ENCODE measurements around the gene GP9.

Gene GP9

DNA sequence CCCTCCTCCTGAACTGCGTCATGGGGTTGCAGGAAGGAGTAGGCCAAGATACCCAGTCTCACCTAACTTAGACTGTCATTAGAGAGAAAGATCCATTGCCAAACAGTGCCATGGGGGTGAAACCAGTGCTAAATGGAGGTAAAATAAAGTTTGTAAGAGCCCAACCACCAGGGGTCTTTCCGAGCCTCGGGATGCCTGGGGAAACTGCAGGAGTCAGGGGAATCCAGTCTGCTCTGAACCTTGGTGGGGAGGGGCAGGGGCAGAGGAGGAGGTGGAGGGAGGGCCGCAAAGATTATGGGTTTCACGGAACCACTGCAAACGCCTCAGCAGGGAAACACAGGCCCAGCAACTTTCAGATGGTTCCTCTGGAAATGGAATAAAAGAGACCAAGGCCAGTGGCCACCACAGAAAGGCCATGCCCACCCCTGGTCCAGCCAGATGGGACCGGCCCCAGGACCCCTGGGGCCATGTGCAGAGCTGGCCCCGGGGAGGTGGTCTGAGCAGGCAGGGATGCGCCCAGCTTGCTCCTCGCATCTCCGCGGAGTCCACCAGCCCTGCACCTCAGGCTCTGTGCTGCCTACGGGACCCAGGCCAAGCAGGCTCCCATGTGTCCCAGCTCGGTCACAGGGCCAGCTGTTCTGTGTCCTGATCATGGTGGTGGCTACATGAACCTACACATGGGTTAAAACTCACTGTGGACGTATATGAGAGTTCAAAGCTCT is 19.8 kb upstream of the GP9 start:
- TF ChIP-seq, protein P1, sequence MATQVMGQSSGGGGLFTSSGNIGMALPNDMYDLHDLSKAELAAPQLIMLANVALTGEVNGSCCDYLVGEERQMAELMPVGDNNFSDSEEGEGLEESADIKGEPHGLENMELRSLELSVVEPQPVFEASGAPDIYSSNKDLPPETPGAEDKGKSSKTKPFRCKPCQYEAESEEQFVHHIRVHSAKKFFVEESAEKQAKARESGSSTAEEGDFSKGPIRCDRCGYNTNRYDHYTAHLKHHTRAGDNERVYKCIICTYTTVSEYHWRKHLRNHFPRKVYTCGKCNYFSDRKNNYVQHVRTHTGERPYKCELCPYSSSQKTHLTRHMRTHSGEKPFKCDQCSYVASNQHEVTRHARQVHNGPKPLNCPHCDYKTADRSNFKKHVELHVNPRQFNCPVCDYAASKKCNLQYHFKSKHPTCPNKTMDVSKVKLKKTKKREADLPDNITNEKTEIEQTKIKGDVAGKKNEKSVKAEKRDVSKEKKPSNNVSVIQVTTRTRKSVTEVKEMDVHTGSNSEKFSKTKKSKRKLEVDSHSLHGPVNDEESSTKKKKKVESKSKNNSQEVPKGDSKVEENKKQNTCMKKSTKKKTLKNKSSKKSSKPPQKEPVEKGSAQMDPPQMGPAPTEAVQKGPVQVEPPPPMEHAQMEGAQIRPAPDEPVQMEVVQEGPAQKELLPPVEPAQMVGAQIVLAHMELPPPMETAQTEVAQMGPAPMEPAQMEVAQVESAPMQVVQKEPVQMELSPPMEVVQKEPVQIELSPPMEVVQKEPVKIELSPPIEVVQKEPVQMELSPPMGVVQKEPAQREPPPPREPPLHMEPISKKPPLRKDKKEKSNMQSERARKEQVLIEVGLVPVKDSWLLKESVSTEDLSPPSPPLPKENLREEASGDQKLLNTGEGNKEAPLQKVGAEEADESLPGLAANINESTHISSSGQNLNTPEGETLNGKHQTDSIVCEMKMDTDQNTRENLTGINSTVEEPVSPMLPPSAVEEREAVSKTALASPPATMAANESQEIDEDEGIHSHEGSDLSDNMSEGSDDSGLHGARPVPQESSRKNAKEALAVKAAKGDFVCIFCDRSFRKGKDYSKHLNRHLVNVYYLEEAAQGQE (IDR thresholded peaks at IDR 0.05; ENCODE audit: insufficient read depth in 1 of 2, low read depth in 2 of 2, low read length in 2 of 2), result no peak
- TF ChIP-seq SIN3A (IDR thresholded peaks at IDR 0.05; ENCODE audit: borderline replicate concordance, insufficient read depth, low read length) (no peak), FOXP2 (optimal IDR thresholded peaks at IDR 0.05; ENCODE audit: borderline replicate concordance, extremely low read depth, extremely low read length, insufficient read depth) (no peak), TAF1 (IDR thresholded peaks at IDR 0.05; ENCODE audit: borderline replicate concordance, insufficient read depth, low read length) (no peak), POLR2AphosphoS5 (IDR thresholded peaks at IDR 0.05; ENCODE audit: low read depth, low read length) (no peak)

DNA sequence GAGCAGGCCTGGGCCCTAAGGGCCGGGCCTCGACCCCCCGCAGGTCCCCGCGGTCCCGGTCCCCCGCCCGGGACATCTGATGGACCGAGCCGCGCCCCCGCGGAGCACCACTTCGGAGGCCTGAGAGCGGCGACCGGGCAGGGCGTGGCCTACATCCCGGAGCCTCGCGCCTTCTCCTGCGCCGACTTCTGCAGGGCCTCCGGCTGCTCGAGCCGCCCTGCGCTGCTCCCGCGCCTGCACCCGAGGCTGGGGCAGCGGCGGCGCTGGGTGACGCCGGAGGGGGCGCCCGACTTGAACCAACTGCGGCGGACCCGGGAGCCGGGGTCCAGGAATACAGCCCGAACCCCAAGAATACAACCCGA is 14.9 kb upstream of the GP9 start:
- TF ChIP-seq FOXP2 (optimal IDR thresholded peaks at IDR 0.05; ENCODE audit: borderline replicate concordance, extremely low read depth, extremely low read length, insufficient read depth) (no peak), TAF1 (IDR thresholded peaks at IDR 0.05; ENCODE audit: borderline replicate concordance, insufficient read depth, low read length) (no peak), SIN3A (IDR thresholded peaks at IDR 0.05; ENCODE audit: borderline replicate concordance, insufficient read depth, low read length) (no peak), POLR2AphosphoS5 (IDR thresholded peaks at IDR 0.05; ENCODE audit: low read depth, low read length) (no peak)
- TF ChIP-seq, protein P1 (IDR thresholded peaks at IDR 0.05; ENCODE audit: insufficient read depth in 1 of 2, low read depth in 2 of 2, low read length in 2 of 2), result no peak

DNA sequence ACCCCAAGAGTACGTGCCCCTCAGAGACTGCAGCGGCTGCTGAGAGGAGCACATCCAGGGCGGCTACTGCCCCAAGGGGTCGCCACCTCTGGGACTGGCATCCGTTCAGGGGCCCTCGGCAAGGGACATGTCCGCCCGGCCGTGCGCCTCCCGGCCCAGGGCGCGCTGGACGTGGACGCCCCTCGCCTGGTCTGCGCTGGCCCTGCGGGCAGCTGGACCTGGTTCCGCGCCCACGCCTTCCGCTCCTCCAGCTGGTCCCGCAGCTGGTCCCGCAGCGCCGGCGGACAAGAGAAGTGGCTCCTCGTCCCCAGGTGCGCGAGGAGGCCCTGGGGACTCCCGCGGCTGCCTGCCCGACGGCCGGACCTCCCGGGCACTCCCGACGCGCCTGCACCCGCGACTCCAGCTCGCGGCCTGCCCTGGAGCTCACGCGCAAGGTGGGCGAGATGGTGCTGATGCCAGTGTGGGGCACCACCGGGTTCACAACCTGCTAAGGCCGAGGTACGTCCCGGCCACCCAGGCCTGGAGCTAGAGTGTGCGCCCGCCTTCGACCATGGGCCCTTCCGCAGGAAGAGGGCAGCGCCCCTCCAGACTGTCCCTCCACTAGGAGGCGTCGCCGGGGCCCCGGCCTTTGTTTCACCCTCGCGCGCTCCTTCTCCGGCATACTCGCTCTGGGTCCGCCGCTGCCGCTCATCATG is 14.4 kb upstream of the GP9 start:
- TF ChIP-seq SIN3A (IDR thresholded peaks at IDR 0.05; ENCODE audit: borderline replicate concordance, insufficient read depth, low read length), result no peak
- TF ChIP-seq, protein P1 (IDR thresholded peaks at IDR 0.05; ENCODE audit: insufficient read depth in 1 of 2, low read depth in 2 of 2, low read length in 2 of 2), result no peak
- TF ChIP-seq TAF1 (IDR thresholded peaks at IDR 0.05; ENCODE audit: borderline replicate concordance, insufficient read depth, low read length), result no peak
- no peak for TF ChIP-seq POLR2AphosphoS5 (IDR thresholded peaks at IDR 0.05; ENCODE audit: low read depth, low read length)
- TF ChIP-seq FOXP2 (optimal IDR thresholded peaks at IDR 0.05; ENCODE audit: borderline replicate concordance, extremely low read depth, extremely low read length, insufficient read depth), result no peak

DNA sequence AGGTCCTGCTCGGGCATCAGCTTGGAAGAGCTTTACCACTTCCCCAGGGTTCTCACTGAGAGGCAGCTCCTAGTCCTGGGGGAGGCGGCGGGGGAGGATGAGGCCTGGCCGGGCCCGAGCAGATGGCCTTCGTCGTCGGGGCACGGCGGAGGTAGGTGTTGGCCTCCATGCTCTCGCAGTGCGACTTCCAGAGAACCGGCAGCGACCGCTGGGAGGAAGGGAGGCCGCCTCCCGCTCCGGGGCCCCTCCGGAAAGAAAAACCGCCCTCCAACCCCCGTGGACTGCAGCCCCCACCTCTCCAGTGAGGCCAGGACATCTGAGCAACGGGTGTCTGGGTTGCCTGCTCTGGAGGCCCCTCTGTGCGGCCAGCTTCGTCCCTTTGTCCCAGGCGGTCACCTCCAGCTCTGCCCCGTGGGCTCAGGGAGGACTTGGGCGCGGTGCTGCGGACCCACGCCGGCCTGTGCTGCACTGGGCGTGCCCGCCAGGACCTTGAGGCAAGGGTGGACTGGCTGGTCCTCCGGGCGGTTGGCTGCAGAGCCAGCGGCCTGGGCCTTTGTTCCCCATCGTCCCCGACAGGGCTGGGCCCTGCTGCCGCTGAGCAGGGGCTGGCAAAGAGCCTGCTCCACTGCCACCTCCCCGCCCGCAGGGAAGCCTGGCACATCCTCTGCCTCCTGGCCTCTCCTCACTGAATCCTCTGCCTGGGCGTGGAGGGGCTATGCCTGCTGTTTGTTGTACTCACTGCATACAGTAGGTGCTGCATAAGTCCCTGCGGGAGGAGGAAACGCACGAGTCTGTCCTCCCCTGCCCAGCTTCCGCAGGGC is 13.6 kb upstream of the GP9 start:
- TF ChIP-seq SIN3A (IDR thresholded peaks at IDR 0.05; ENCODE audit: borderline replicate concordance, insufficient read depth, low read length), result no peak
- TF ChIP-seq FOXP2 (optimal IDR thresholded peaks at IDR 0.05; ENCODE audit: borderline replicate concordance, extremely low read depth, extremely low read length, insufficient read depth), result no peak
- TF ChIP-seq POLR2AphosphoS5 (IDR thresholded peaks at IDR 0.05; ENCODE audit: low read depth, low read length), result no peak
- no peak for TF ChIP-seq TAF1 (IDR thresholded peaks at IDR 0.05; ENCODE audit: borderline replicate concordance, insufficient read depth, low read length)
- TF ChIP-seq, protein P1 (IDR thresholded peaks at IDR 0.05; ENCODE audit: insufficient read depth in 1 of 2, low read depth in 2 of 2, low read length in 2 of 2), result no peak

Measured in PFSK-1 (cell line).